NCI-H187 (cell line): ENCODE data around the gene SLC25A42.
"Not testable (repeated sequence)": the region's sequence is repeated elsewhere in the genome, so short reads cannot be mapped to it uniquely, and the experiment has no call there.

Experiments
- DNase-seq, 2 experiments: peaks; one replicate each; lab custom pipeline; 2025; lab: John Stamatoyannopoulos, UW

SLC25A42 gene

DNA sequence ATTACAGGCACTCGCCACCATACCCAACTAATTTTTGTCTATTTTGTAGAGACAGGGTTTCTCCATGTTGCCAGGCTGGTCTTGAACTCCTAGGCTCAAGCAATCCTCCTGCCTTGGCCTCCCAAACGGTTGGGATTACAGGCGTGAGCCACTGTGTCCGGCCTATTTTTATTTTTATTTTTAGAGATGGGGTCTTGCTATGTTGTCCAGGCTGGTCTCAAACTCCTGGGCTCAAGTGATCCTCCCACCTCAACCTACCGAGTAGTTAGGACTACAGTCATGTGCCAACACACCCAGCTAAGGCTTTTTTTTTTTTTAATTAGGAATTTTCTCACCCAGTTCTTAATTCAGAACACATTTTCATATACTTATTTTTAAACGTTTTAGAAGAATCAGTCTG lies 71.9 kb downstream of the SLC25A42 start:
- DNase-seq, result not testable (repeated sequence)

DNA sequence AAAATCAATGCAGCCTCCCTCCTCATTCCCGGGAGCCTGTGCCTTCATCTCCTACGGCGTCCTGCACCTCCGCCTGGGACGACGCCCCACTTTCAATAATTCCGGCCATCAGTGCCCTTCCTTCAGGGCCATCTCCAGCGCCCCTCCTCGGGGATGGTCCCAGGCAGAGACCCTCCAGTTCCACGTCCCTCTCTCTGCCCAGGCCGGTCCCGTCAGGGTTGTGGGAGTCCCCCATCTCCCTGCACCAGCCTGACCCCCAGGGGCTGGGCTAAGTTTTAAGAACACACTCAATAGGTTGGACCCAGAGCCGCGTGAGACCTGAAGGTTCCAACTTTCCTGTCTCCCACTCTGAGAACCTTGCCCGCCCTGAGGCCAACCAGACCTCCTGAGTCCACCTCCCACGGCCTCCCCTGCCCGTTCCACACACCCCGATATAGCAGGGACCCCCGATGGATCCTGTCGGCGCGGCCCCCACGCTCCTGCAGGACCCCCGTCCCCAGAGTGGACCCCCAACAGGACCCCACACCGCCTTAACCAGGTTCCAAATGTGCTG lies 73.8 kb downstream of the SLC25A42 start:
- no peak for DNase-seq

DNA sequence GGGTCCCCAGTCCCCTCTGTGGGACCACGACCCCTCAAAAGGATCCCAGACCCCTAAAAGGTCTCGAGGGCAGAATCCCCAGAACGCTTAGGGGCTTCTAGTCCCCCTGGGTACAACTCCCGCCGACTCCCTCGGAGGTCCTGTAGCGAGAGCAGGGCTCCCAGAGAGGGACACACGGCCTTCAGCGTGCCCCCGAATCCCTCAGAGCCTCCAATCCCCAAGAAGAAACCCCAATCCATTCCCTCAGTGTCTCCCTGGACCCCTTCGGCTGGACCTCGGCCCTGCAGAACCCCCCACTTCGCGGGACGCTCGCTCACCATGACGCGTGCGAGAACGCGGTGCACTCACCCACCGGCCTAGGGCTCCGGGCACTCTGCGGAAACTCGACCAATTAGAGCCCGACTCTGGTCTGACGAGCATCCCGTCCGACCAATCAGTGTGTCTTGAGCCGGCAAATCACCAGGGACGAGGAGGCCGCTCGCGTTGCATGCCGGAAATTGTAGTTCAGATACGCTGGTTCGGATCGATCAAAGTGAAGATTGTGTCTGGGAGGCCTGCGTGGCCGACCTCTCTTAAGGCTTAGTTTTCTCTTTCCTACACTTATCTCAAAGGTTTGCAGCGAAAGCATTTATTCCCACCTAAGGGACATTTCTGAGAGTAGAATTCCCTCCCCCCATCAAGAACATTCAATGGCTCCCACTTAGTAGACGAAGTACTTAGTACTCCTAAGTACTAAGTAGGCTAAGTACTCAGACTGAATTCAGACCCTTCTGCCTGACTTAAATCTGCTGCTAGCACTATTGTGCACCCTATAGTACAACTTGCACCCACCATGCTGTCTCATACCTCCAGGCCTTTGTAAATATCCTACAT lies 74.6 kb downstream of the SLC25A42 start, which contains the start of gene TMEM161A:
TSS of gene TMEM161A (minus strand) at position 370 of the 873 bp plus-strand sequence. CDS start at position 320, 50 bp downstream.
- peak; percentile 71 to 85 for DNase-seq

DNA sequence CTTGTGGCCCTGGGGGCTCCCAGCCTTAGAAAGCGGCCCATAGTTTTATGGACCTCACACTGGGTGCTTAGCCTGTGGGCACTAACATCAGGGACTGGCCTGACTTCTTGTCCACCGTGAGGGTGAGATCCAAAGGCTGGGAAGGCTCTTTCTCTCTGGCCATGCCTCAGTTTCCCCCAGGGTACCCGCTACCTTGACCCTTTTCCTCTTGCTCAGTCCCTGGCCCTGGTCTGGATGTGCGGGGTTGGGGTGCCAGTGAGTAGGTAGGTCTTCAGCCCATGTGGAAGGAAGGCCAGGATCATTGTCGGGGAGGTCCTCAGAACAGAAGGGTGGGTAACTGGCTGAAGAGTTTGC lies 76.1 kb downstream of the SLC25A42 start:
- DNase-seq, result no peak

DNA sequence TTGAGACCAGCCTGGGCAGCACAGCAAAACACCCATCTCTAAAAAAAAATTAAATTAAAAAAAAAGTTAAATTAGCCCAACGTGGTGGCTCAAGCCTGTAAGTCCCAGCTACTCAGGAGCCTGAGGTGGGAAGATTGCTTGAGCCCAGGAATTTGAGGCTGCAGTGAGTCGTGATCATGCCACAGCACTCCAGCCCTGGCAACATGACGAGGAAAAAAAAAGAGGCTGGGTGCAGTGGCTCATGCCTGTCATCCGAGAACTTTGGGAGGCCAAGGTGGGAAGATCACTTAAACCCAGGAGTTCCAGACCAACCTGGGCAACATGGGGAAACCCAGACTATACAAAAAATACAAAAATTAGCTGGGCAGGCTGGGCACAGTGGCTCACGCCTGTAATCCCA lies 76.7 kb downstream of the SLC25A42 start:
- no peak for DNase-seq

DNA sequence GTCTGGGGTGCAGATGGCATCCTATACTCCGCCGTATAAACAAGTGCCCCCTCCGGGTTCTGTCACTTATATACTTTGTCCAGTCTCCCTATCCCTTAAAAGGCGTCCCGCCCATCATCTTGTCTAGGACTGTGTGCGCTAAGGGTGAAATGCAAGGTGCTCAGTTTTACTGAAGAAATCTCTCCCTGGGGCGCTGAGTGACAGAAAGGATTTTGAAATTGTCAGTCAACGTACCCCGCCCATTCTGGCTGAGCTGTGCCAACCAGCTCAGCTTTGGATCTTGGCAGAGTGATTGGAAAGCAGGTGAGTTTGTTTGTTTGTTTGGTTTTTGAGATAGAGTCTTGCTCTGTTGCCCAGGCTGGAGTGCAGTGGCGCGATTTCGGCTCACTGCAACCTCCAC lies 78.6 kb downstream of the SLC25A42 start:
- DNase-seq, result no peak

DNA sequence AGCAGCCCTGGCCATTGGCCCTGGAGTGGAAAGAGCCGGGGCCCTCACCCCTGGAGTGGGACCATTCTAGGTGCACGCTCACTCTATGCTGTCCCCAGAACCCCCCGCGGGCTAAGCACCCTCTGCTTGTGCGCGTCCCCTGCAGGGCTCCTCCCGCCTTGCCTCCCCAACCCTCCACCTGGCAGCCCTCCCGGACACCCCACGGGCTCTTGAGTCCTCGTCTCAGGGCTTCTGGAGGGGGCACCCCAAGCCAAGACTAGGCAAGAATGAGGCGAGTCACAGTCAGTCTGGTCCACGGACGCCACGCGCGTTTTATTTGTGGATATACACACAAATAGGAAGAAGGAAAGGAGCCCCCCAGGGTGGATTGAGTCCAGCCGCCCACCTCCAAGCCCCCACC lies 81.5 kb downstream of the SLC25A42 start:
- DNase-seq, result no peak

DNA sequence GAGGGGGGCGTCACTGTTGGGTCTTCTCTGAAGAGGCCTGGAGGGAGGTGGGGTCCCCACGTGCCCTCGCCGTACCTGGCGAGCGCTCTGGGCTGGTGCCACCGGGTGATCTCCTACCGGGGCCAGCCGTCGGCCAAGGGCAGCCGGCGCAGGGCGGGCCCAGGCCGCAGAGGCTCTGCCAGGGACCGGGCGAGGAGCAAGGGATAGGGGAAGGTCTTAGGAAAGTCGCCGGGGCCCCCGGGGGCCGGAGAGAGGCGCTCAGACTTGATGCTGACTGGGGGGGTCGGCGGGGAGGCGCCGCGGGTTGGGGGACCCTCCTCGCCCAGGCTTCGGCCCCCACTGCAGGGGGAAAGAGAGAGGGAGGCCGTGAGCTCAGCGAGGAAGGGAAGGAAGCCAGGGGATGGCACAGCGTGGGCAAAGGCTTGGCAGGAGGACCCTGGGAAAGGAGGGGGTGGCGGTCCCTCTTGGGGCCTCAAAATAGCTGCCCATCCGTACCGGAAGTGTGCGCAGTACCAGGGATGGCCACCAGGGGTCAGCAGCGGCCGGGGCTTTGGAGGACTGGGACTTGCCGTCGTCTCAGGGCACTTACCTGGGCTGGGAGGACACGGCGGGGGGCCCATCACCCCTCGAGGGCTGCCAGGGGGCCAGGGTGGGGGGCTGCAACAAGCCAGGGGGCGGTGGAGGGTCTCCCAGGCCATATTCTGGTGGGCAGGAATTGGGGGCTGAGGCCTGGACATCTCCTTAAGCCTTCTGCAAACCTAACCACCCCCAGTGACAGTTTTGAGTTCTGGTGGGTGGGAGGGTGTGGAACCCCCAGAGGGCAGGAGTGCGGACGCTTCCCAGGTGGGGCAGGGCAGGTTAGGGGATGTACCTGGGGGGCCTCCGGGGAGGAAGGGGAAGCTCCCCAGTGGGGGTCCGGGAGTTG lies 82.2 kb downstream of the SLC25A42 start:
- peak; percentile 8 to 18 for DNase-seq

DNA sequence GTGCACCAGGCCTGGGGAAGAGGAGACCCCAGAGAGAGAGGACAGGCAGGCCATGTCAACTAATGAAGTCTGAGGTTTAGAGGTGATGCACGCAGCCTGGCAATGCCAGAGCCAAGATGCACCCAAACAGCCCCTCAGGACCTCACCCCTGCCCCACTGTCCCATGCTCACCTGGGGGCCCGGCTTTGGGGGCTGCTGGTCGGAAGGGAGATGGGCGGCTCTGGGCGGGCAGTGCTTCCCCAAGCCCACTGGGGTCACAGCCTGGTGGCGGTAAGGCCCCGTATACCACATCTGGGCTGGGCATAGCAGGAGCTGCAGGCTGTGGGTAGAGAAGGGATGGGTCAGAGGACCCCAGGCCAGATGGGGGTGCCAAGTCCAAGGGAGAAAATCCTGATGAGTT lies 83.1 kb downstream of the SLC25A42 start:
- DNase-seq, result no peak

DNA sequence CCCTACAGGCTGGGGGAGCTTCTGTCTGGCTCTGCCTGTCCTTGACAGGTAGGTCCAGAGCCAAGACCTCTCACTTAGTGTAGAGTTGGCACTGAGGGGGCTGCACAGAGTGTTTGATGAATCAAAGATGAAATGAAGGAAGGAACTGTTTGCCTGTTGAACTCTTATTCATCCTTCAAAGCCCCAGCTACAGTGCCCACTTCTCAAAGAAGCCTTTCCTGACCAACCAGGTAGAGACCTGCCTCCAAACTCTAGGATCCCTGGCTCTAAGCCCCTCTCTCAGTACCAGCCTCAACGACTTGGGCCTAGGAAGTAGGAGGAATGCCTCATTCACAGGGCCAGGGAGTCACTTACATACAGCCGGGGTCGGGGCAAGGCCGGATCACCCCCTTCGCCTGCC lies 83.5 kb downstream of the SLC25A42 start:
- no peak for DNase-seq

DNA sequence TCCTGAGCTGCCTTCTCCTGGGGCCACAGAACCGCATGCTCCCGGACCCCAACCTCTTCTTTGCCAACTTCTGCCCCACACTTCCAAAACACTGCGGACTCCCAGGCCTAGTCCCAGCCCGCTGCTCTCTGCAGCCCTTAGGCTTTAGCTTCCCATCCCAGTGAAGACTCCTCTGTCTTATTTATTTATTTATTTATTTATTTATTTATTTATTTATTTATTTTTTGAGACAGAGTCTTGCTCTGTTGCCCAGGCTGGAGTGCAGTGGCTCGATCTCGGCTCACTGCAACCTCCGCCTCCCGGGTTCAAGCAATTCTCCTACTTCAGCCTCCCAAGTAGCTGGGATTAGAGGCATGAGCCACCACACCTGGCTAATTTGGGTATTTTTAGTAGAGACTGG lies 84.7 kb downstream of the SLC25A42 start:
- DNase-seq, result not testable (repeated sequence)

DNA sequence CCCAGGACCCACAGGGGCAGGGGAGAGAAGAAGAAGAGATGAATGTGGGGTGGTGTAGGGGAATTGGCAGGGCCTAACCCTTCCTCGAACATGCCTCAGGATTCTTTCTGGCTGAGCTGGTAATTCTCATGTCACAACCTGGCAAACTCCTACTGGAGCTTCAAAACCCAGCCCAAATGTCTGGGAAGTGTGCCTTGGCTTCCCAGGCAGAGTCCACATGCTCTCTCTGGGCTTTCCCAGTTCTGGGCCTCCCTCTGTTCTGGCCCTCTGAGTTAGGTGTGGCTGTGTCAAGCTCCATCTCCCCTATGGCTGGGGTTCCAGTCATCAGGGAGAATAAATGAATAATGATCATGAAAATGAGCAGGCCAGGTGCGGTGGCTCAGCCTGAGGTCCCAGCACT lies 85.6 kb downstream of the SLC25A42 start:
- no peak for DNase-seq

DNA sequence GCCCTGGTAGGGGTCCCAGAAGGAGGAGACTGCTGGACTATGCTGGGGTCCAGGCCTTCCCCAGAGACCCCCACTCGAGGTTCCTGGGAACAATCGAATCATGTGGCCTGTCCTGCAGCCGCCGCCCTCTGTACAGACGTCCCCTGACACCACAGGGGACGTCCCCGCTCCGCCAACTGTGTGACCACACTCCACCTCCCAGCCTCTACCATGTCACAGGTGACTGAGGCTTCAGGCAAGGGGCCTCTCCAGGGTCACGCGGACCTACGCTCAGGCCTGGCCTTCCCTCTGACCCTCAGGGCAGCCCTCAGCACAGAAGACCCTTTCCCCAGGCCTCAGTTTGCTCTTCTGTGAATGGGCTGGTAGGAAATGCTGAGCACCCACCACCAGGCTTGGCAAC lies 87.6 kb downstream of the SLC25A42 start:
- no peak for DNase-seq

DNA sequence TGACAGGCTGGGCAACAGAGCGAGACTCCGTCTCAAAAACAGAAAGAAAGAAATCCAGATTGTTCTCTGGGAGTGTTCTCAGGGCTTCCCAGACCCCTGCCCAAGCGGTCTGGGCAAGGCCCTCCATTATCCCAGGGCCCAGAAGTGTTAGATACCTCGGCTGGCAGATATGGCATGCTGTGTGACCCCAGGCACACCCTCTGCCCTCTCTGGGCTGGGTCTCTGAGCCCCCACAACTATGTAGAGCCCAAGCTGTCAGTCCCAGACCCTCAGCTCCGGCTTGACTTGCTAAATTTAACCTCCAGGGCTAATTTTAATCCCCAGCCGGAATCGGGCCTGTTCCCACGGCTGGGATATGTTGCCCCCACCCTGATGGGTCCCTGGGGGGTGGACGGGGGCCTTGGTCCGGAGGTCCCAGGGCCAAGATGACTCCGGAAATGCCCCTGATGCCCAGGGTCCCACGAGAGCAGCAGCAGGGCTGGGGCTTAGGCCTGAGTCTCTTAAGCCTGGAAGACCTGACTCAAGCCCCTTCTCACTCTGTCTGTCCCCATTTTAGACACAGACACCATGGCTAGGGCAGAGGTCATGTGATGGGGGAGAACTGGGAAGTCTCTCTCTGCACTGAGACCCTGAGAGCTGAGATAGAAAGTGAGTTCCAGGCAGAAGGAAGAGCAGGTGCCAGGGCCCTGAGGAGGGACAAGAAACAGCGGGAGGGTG lies 89.0 kb downstream of the SLC25A42 start:
- no peak for DNase-seq

DNA sequence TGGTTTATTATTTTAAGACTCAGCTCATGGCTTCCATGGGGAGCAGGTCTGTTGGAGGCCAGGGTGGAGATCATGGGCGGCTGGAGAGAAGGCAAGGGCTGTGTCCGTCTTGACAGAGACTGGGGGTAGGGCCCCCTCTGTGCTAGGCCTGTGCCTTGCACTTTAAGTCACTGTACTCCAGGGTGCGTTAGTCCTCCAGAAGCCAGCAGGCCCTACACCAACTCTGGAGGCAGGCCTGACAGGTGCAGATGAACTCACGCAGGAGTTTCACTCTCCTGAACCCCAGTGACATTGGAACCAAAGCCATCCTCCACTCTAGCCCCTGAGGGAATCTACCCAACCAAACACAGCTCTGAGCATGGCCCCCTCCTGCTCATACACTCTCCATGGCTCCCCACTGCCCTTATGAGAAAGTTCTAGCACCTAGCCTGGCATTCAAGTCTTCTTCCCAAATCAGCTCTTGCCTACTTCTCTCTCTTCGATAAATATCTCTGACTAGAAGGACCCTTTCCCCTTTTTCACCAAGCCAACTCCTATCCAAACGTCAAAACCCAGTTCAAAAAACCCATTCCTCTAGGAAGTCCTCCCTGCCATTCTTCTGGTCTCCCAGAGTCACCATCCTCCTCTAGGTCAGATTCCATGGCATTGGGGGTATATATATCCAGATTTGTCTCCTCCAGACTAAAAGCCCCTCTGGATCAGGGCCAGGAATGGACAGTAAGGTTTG lies 91.1 kb downstream of the SLC25A42 start:
- DNase-seq, result no peak

DNA sequence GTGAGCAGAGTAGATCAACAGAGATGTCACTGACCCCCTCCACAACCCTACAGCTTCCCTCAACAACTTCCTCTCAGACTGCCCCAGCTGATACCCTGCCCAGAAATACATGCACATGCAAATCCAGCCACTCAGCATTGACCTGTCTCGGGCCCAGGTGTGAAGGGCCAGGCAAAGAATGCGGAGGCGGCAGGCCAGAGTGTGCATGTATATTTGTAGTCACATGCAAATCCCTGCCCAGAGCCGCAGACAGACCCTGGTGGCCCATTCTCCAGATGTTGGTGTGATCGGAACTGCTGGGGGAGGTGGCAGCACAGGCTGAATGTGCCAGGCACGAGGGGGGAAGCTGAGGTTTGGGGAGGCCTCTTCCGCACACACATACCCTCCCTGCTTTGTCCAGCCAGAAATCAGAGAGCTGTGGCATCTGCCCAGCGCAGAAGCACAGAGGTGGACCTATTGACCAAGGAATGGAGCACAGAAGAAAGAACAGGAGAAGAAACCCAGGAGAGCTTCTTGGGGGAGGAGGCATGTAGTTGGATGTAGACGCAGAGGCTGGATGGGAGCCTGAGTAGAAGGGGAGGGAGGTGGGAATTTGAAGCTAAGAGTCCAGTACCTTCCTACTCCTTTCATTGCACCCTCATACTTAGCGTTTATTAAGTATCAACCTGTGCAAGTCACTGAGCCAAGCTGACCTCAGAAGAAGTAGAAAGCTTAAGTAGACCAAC lies 91.9 kb downstream of the SLC25A42 start:
- DNase-seq, result no peak

DNA sequence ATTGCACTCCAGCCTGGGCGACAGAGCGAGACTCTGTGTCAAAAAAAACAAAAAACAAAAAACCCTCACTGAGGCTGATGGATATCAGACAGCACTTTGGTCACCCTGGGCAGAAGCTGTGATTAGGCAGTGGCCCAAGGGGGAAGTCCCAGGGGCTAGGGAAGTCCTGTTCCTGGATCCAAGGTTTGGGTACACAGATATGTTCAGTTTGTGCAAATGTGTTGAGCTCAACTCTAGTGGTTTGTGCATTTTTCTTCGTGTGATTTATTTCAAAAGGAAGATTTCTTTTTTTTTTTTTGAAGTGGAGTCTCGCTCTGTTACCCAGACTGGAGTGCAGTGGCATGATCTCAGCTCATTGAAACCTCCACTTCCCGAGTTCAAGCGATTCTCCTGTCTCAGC lies 94.0 kb downstream of the SLC25A42 start:
- DNase-seq, result no peak

DNA sequence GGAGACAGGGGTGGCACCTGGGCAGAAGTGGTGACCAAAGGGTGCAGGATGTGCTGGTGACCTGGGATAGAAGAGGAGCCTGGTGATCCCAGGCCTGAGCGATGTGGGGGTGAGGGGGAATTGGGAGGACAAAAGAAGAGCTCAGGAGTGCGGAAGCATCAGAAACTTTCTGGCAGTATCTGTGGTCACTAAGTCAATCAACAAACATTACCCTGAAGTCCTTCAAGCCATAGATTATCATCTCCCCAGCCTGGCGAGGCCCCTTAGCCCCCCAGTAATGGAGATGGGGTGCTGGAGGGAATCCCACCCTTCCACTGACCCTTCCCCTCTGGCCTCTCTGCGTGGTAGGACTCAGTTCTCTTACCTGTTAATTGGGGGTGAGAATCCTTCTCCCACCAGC lies 95.7 kb downstream of the SLC25A42 start:
- no peak for DNase-seq

DNA sequence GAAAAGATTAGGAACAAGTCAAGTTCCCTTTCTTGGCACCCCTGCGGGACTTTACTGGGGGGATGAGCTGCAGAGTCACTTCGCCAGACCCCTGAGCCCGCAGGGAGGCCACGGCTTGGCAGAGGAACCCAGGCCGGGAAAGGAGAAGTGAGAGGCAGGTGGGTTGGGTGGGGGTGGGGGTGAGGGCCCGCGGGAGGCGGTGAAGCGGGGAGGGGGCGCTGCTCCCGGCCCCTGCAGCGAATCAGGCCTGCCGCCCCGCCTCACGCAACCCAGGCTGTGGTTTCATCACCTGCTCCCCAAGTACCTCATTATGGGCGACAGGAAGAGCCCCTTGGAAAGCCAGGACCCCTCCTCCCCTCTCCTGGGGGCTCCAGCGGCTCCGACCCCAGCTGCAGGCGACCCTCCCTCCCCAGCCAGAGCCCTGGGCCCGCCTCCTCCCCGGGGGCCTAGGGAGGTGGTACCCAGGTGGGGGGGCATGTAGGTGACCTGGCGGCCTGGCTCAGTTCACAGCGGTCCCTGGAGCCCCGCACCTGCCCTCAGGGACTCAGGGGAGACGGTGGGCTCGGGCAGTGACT lies 96.8 kb downstream of the SLC25A42 start:
- no peak for DNase-seq

DNA sequence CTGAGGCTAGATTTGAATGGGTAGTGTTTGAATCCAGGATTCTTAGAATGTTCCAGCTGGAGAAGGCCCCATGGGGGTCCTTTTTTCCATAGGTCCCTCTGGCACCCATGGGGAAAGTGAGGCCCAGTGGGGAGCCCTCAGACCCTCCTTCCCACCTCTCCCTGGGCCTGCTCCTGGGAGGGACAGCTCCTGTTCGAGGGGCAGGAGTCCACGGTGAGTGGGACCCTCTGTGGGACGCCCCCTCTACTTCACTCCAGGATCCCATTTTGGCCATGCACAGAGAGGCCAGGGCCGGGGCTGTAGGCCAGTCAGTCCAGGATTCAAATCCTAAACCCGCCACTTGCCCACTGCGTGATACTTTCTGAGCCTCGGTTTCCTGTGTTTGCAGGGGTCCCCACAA lies 98.7 kb downstream of the SLC25A42 start:
- no peak for DNase-seq
